SK-N-SH treated with all-trans-retinoic acid at 6 μM for 48 hours (cell line): ENCODE measurements around the gene PDGFRB.

Experiments used
- ATAC-seq: fragments of 200-7000 bp; cut with Tn5 transposase; 3 replicates; pipeline ENCODE4 v1.9.1; 2020; ENCODE audit warnings: mild to moderate bottlenecking, moderate library complexity
- BACH2 ChIP-seq: fragments of 250-450 bp; sonication (Bioruptor Pico); IDR thresholded peaks from 2 replicates; pipeline ENCODE4 v1.9.0; 2021; ENCODE audit warnings: mild to moderate bottlenecking, borderline replicate concordance
- CSDC2 ChIP-seq: fragments of 250-450 bp; sonication (Bioruptor Pico); IDR thresholded peaks from 2 replicates; pipeline ENCODE4 v1.5.0; 2020; ENCODE audit warnings: mild to moderate bottlenecking, moderate library complexity
- ESRRG ChIP-seq: fragments of 250-450 bp; sonication (Bioruptor Pico); IDR thresholded peaks from 2 replicates; pipeline ENCODE4 v1.6.1; 2021; ENCODE audit warnings: mild to moderate bottlenecking
- GLIS3 ChIP-seq: fragments of 250-450 bp; sonication (Bioruptor Pico); IDR thresholded peaks from 2 replicates; pipeline ENCODE4 v1.5.0; 2020; ENCODE audit warnings: mild to moderate bottlenecking, moderate library complexity
- ISL1 ChIP-seq: fragments of 250-450 bp; sonication (Bioruptor Pico); IDR thresholded peaks from 2 replicates; pipeline ENCODE4 v2.1.2; 2022; ENCODE audit warnings: mild to moderate bottlenecking, moderate library complexity
- OSR1 ChIP-seq: fragments of 250-450 bp; sonication (Bioruptor Pico); IDR thresholded peaks from 2 replicates; pipeline ENCODE4 v1.8.0; 2022; ENCODE audit warnings: moderate library complexity, mild to moderate bottlenecking, inconsistent platforms
- RARB ChIP-seq: fragments of 250-450 bp; sonication (Bioruptor Pico); IDR thresholded peaks from 2 replicates; pipeline ENCODE4 v1.8.0; 2021; ENCODE audit warnings: mild to moderate bottlenecking, moderate library complexity
- SNAI2 ChIP-seq: fragments of 250-450 bp; sonication (Bioruptor Pico); IDR thresholded peaks from 2 replicates; pipeline ENCODE4 v1.5.0; 2020; ENCODE audit warnings: mild to moderate bottlenecking, moderate library complexity
- TCF4 ChIP-seq: fragments of 250-450 bp; sonication (Bioruptor Pico); IDR thresholded peaks from 2 replicates; pipeline ENCODE4 v1.8.0; 2021; ENCODE audit warnings: mild to moderate bottlenecking, moderate library complexity, borderline replicate concordance
- TOX ChIP-seq: fragments of 250-450 bp; sonication (Bioruptor Pico); IDR thresholded peaks from 2 replicates; pipeline ENCODE4 v1.8.0; 2021; ENCODE audit warnings: mild to moderate bottlenecking, moderate library complexity, borderline replicate concordance
- ZC3H10 ChIP-seq: fragments of 250-450 bp; sonication (Bioruptor Pico); IDR thresholded peaks from 2 replicates; pipeline ENCODE4 v1.5.1; 2021; ENCODE audit warnings: mild to moderate bottlenecking, moderate library complexity
- ZNF70 ChIP-seq: fragments of 450-650 bp; formaldehyde crosslinking; IDR thresholded peaks from 2 replicates; pipeline ENCODE4 v1.5.0; 2020; ENCODE audit warnings: mild to moderate bottlenecking, moderate library complexity
- ZNF8 ChIP-seq: fragments of 450-650 bp; formaldehyde crosslinking; IDR thresholded peaks from 2 replicates; pipeline ENCODE4 v1.5.0; 2020; ENCODE audit warnings: mild to moderate bottlenecking, moderate library complexity
- TF ChIP-seq, protein P1 (sequence below): fragments of 250-450 bp; sonication (Bioruptor Pico); IDR thresholded peaks from 2 replicates; pipeline ENCODE4 v1.8.0; 2021; ENCODE audit warnings: low read depth, mild to moderate bottlenecking, moderate library complexity, borderline replicate concordance
- TF ChIP-seq, protein P2 (sequence below): fragments of 250-450 bp; sonication (Bioruptor Pico); IDR thresholded peaks from 2 replicates; pipeline ENCODE4 v1.5.1; 2021; ENCODE audit warnings: mild to moderate bottlenecking, moderate library complexity
- TF ChIP-seq, protein P3 (sequence below): fragments of 250-450 bp; sonication (Bioruptor Pico); IDR thresholded peaks from 2 replicates; pipeline ENCODE4 v1.5.1; 2020; ENCODE audit warnings: low read depth, mild to moderate bottlenecking, moderate library complexity
- TF ChIP-seq, protein P4 (sequence below): fragments of 250-450 bp; sonication (Bioruptor Pico); IDR thresholded peaks from 2 replicates; pipeline ENCODE4 v1.5.0; 2020; ENCODE audit warnings: mild to moderate bottlenecking, moderate library complexity
- TF ChIP-seq, protein P5 (sequence below): fragments of 250-450 bp; sonication (Bioruptor Pico); IDR thresholded peaks from 2 replicates; pipeline ENCODE4 v1.8.0; 2020; ENCODE audit warnings: mild to moderate bottlenecking, moderate library complexity, borderline replicate concordance

PDGFRB gene

DNA sequence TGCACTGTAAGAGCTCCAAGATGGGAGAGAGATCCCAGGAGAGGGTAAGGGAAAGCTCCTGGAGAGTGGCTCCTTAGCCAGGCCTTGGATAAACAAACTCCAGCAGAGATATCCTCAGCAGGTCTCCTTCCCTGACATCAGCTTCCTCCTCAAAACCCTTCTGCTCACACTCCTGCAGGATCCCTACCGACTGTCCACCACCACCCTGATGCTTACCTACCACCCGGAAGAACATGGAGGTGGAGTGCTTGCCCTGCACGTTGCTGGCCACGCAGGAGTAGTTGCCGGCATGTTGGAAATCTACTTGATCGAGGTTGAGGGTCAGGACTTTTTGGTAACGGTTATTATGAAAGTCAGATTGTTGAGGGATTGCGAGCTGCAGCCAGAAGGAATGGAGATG, 78.6 kb downstream of the PDGFRB start:
- no peak for ATAC-seq
- TF ChIP-seq GLIS3 (no peak), ISL1 (CRISPR knock-in tag) (no peak), ZC3H10 (no peak), RARB (CRISPR knock-in tag) (no peak)

DNA sequence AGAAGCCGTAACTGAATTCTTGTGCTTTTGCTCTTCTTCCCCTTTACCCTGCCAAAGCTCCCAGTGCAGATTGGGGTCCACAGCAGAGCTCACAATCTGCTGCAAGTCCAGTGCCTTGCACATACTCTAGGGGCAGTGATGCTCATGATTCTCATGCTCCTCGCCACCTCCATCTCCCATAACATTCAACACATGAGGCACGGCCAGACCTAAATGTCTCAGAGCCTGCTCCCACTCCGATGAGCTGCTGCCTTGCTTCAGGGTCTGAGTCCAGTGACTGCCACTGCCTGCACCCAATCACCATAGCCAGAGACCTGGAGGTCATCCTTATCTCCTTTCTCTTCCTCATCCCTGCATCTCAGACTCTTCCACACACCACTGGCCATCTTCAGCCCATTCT, 79.8 kb downstream of the PDGFRB start:
- ATAC-seq: peak; percentile 62
- TF ChIP-seq, protein P1, sequence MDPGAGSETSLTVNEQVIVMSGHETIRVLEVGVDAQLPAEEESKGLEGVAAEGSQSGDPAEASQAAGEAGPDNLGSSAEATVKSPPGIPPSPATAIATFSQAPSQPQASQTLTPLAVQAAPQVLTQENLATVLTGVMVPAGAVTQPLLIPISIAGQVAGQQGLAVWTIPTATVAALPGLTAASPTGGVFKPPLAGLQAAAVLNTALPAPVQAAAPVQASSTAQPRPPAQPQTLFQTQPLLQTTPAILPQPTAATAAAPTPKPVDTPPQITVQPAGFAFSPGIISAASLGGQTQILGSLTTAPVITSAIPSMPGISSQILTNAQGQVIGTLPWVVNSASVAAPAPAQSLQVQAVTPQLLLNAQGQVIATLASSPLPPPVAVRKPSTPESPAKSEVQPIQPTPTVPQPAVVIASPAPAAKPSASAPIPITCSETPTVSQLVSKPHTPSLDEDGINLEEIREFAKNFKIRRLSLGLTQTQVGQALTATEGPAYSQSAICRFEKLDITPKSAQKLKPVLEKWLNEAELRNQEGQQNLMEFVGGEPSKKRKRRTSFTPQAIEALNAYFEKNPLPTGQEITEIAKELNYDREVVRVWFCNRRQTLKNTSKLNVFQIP (CRISPR knock-in tag): no peak
- TF ChIP-seq OSR1 (no peak), SNAI2 (CRISPR knock-in tag) (no peak), TOX (CRISPR knock-in tag) (no peak), ZNF8 (CRISPR knock-in tag) (no peak), CSDC2 (CRISPR knock-in tag) (no peak)
- TF ChIP-seq, protein P2, sequence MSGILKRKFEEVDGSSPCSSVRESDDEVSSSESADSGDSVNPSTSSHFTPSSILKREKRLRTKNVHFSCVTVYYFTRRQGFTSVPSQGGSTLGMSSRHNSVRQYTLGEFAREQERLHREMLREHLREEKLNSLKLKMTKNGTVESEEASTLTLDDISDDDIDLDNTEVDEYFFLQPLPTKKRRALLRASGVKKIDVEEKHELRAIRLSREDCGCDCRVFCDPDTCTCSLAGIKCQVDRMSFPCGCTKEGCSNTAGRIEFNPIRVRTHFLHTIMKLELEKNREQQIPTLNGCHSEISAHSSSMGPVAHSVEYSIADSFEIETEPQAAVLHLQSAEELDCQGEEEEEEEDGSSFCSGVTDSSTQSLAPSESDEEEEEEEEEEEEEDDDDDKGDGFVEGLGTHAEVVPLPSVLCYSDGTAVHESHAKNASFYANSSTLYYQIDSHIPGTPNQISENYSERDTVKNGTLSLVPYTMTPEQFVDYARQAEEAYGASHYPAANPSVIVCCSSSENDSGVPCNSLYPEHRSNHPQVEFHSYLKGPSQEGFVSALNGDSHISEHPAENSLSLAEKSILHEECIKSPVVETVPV (CRISPR knock-in tag): no peak
- TF ChIP-seq, protein P3, sequence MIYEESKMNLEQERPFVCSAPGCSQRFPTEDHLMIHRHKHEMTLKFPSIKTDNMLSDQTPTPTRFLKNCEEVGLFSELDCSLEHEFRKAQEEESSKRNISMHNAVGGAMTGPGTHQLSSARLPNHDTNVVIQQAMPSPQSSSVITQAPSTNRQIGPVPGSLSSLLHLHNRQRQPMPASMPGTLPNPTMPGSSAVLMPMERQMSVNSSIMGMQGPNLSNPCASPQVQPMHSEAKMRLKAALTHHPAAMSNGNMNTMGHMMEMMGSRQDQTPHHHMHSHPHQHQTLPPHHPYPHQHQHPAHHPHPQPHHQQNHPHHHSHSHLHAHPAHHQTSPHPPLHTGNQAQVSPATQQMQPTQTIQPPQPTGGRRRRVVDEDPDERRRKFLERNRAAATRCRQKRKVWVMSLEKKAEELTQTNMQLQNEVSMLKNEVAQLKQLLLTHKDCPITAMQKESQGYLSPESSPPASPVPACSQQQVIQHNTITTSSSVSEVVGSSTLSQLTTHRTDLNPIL: no peak

DNA sequence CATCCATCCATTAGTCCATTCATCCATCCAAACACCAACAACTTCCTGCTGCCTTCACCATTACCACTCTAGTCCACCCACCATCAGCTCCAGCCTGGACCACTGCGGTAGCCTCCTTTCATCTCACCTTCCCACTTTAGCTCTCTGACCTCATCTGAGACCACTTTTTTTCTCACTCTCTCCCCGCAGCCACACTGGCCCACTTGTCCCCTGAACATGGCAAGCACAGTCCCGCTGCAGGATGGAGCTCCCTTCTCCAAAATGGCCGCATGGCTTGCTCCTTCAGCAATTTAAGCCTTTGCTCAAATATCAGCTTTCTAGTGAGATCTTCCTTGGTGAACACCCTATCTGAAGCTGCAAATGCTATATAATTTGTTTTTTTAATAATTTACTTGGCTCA, 80.4 kb downstream of the PDGFRB start:
- no peak for ATAC-seq
- TF ChIP-seq ZNF8 (CRISPR knock-in tag) (no peak), TCF4 (CRISPR knock-in tag) (no peak), OSR1 (no peak), RARB (CRISPR knock-in tag) (no peak), TOX (CRISPR knock-in tag) (no peak), ZNF70 (CRISPR knock-in tag) (no peak), ESRRG (no peak), CSDC2 (CRISPR knock-in tag) (no peak), ISL1 (CRISPR knock-in tag) (no peak), SNAI2 (CRISPR knock-in tag) (no peak), BACH2 (CRISPR knock-in tag) (no peak)
- TF ChIP-seq, protein P1 (CRISPR knock-in tag): no peak
- TF ChIP-seq, protein P4, sequence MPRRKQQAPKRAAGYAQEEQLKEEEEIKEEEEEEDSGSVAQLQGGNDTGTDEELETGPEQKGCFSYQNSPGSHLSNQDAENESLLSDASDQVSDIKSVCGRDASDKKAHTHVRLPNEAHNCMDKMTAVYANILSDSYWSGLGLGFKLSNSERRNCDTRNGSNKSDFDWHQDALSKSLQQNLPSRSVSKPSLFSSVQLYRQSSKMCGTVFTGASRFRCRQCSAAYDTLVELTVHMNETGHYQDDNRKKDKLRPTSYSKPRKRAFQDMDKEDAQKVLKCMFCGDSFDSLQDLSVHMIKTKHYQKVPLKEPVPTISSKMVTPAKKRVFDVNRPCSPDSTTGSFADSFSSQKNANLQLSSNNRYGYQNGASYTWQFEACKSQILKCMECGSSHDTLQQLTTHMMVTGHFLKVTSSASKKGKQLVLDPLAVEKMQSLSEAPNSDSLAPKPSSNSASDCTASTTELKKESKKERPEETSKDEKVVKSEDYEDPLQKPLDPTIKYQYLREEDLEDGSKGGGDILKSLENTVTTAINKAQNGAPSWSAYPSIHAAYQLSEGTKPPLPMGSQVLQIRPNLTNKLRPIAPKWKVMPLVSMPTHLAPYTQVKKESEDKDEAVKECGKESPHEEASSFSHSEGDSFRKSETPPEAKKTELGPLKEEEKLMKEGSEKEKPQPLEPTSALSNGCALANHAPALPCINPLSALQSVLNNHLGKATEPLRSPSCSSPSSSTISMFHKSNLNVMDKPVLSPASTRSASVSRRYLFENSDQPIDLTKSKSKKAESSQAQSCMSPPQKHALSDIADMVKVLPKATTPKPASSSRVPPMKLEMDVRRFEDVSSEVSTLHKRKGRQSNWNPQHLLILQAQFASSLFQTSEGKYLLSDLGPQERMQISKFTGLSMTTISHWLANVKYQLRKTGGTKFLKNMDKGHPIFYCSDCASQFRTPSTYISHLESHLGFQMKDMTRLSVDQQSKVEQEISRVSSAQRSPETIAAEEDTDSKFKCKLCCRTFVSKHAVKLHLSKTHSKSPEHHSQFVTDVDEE: no peak
- TF ChIP-seq, protein P5, sequence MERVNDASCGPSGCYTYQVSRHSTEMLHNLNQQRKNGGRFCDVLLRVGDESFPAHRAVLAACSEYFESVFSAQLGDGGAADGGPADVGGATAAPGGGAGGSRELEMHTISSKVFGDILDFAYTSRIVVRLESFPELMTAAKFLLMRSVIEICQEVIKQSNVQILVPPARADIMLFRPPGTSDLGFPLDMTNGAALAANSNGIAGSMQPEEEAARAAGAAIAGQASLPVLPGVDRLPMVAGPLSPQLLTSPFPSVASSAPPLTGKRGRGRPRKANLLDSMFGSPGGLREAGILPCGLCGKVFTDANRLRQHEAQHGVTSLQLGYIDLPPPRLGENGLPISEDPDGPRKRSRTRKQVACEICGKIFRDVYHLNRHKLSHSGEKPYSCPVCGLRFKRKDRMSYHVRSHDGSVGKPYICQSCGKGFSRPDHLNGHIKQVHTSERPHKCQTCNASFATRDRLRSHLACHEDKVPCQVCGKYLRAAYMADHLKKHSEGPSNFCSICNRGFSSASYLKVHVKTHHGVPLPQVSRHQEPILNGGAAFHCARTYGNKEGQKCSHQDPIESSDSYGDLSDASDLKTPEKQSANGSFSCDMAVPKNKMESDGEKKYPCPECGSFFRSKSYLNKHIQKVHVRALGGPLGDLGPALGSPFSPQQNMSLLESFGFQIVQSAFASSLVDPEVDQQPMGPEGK (CRISPR knock-in tag): no peak
- TF ChIP-seq, protein P2 (CRISPR knock-in tag): no peak
